Measurements from ENCODE around the gene FLCN.

DNA sequence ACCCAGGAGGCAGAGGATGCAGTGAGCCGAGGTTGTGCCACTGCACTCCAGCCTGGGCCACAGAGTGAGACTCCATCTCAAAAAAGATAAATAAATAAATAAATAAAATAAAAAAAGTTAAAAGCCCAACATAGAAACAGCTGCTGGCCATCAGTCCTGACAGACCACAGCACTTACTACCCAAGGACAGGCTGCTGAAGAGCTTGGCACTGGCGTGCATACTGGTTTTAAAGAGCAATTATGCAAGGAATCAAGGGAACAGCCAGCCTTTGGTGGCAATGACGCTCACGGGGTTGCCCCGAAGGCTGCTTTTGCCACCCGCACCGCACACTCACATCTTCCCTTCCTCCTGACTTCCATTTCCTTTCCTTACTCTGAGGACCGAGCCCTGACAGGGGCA, 35.1 kb downstream of the FLCN start:
- TF ChIP-seq, protein P1, sequence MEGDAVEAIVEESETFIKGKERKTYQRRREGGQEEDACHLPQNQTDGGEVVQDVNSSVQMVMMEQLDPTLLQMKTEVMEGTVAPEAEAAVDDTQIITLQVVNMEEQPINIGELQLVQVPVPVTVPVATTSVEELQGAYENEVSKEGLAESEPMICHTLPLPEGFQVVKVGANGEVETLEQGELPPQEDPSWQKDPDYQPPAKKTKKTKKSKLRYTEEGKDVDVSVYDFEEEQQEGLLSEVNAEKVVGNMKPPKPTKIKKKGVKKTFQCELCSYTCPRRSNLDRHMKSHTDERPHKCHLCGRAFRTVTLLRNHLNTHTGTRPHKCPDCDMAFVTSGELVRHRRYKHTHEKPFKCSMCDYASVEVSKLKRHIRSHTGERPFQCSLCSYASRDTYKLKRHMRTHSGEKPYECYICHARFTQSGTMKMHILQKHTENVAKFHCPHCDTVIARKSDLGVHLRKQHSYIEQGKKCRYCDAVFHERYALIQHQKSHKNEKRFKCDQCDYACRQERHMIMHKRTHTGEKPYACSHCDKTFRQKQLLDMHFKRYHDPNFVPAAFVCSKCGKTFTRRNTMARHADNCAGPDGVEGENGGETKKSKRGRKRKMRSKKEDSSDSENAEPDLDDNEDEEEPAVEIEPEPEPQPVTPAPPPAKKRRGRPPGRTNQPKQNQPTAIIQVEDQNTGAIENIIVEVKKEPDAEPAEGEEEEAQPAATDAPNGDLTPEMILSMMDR (IDR thresholded peaks at IDR 0.05): no peak
- TF ChIP-seq EP300 (IDR thresholded peaks at IDR 0.05) (no peak), POLR2AphosphoS5 (IDR thresholded peaks at IDR 0.05) (no peak)

All from suprapubic skin (tissue), 4 donors.